Measurements from ENCODE around the gene SLC7A9. TPM values are rescaled to one million over a fixed set of nuclear protein-coding genes. Genes with fewer than 3 reads are reported as not detected.

SLC7A9 gene
- total RNA-seq: not detected in 2 replicates
- polyA plus RNA-seq (2012): 0.13 TPM

- no peak for DNase-seq (ENCODE audit: low read depth)
Observed at GRCh38 chr19:32869369-32869965, at the start of gene SLC7A9. Gene SLC7A9, minus strand, starts transcription at chr19:32869767. Its CDS starts 1,233 bp downstream, at chr19:32868534.

GRCh38 chr19:32919365-32919764 is 49.8 kb upstream of the SLC7A9 start:
- DNase-seq (ENCODE audit: low read depth): no peak

GRCh38 chr19:32917616-32917996 is 48.0 kb upstream of the SLC7A9 start:
- DNase-seq (ENCODE audit: low read depth): no peak

GRCh38 chr19:32916969-32917615 is 47.5 kb upstream of the SLC7A9 start:
- DNase-seq (ENCODE audit: low read depth): no peak

GRCh38 chr19:32914879-32915660 is 45.5 kb upstream of the SLC7A9 start:
- peak; percentile 58 for DNase-seq (ENCODE audit: low read depth)

- no peak for DNase-seq (ENCODE audit: low read depth)
Observed at GRCh38 chr19:32911467-32911866, 41.9 kb upstream of the SLC7A9 start.

- no peak for DNase-seq (ENCODE audit: low read depth)
Observed at GRCh38 chr19:32910874-32911273, 41.3 kb upstream of the SLC7A9 start.

- no peak for DNase-seq (ENCODE audit: low read depth)
Observed at GRCh38 chr19:32910094-32910493, 40.5 kb upstream of the SLC7A9 start.

GRCh38 chr19:32909257-32909656 is 39.7 kb upstream of the SLC7A9 start:
- no peak for DNase-seq (ENCODE audit: low read depth)

- DNase-seq (ENCODE audit: low read depth): no peak
Observed at GRCh38 chr19:32908641-32909190, 39.1 kb upstream of the SLC7A9 start.

- no peak for DNase-seq (ENCODE audit: low read depth)
Observed at GRCh38 chr19:32902448-32902847, 32.9 kb upstream of the SLC7A9 start.

GRCh38 chr19:32901504-32902161 is 32.1 kb upstream of the SLC7A9 start:
- peak; percentile 50 for DNase-seq (ENCODE audit: low read depth)

GRCh38 chr19:32896516-32897214 is 27.1 kb upstream of the SLC7A9 start:
- DNase-seq (ENCODE audit: low read depth): peak; percentile 62

- DNase-seq (ENCODE audit: low read depth): no peak
Observed at GRCh38 chr19:32895384-32895783, 25.8 kb upstream of the SLC7A9 start.

GRCh38 chr19:32891609-32892008 is 22.0 kb upstream of the SLC7A9 start:
- DNase-seq (ENCODE audit: low read depth): no peak

- no peak for DNase-seq (ENCODE audit: low read depth)
Observed at GRCh38 chr19:32890841-32891240, 21.3 kb upstream of the SLC7A9 start.

- DNase-seq (ENCODE audit: low read depth): no peak
Observed at GRCh38 chr19:32890326-32890725, 20.8 kb upstream of the SLC7A9 start.

GRCh38 chr19:32889137-32889934 is 19.8 kb upstream of the SLC7A9 start:
- no peak for DNase-seq (ENCODE audit: low read depth)

GRCh38 chr19:32887572-32888215 is 18.1 kb upstream of the SLC7A9 start:
- no peak for DNase-seq (ENCODE audit: low read depth)

GRCh38 chr19:32886241-32886640 is 16.7 kb upstream of the SLC7A9 start:
- no peak for DNase-seq (ENCODE audit: low read depth)
